HG03575 (cell line): ENCODE measurements around the gene FCN1.
"Not testable (repeated sequence)": the region's sequence is repeated elsewhere in the genome, so short reads cannot be mapped to it uniquely, and the experiment has no call there.

Source experiments
- ATAC-seq: cut with Tn5 transposase; IDR thresholded peaks from one replicate; pipeline ENCODE4 v1.9.1; 2021; ENCODE audit not compliant: unreplicated experiment, insufficient number of reproducible peaks, low FRiP score; ENCODE audit errors: extremely low read depth

The FCN1 gene

GRCh38 chr9:134867917-134868750 lies 49.6 kb downstream of the FCN1 start:
- no peak for ATAC-seq

- no peak for ATAC-seq
Measured at GRCh38 chr9:134864821-134865190, 52.9 kb downstream of the FCN1 start.

GRCh38 chr9:134863941-134864820 lies 53.5 kb downstream of the FCN1 start:
- ATAC-seq = no peak

- no peak for ATAC-seq
Measured at GRCh38 chr9:134863306-134863902, 54.3 kb downstream of the FCN1 start.

- no peak for ATAC-seq
Measured at GRCh38 chr9:134861595-134862334, 55.9 kb downstream of the FCN1 start.

GRCh38 chr9:134860510-134860909 lies 57.2 kb downstream of the FCN1 start:
- ATAC-seq = no peak

GRCh38 chr9:134858051-134858841 lies 59.5 kb downstream of the FCN1 start:
- no peak for ATAC-seq

GRCh38 chr9:134857451-134857850 lies 60.3 kb downstream of the FCN1 start:
- not testable (repeated sequence) for ATAC-seq

GRCh38 chr9:134855900-134856377 lies 61.8 kb downstream of the FCN1 start:
- ATAC-seq = no peak
